AG04450 (cell line): Measurements from ENCODE around the gene HNRNPM. TPM values are rescaled to one million over a fixed set of nuclear protein-coding genes. Genes with fewer than 3 reads are reported as not detected.

Source experiments
- CTCF ChIA-PET: fragments of 300-600, 350-600 bp; formaldehyde crosslinking; extraction: SDS; loops from one replicate; lab custom pipeline; 2022; ENCODE audit warnings: antibody characterized with exemption, inconsistent platforms; lab: Charles Lee
- POLR2A ChIA-PET: fragments of 350-600 bp; formaldehyde crosslinking; extraction: SDS; loops from one replicate; lab custom pipeline; 2021; ENCODE audit warnings: antibody characterized with exemption, inconsistent platforms; lab: Yijun Ruan, JAX
- DNase-seq: peaks from one replicate; pipeline ENCODE4 v3.0.0-alpha.2; 2011; ENCODE audit warnings: low read depth, low spot score
- H3K27ac ChIP-seq: one replicate; pipeline ENCODE4 v1.5.1; 2012; ENCODE audit warnings: low read depth, low read length, control low read depth
- H3K27me3 ChIP-seq: one replicate; pipeline ENCODE4 v1.6.0; 2012; ENCODE audit warnings: low read length; ENCODE audit not compliant: control insufficient read depth, insufficient read depth
- H3K4me3 ChIP-seq: 2 replicates; pipeline ENCODE4 v1.5.1; 2011; ENCODE audit warnings: mild to moderate bottlenecking, low read depth, low read length, control low read depth
- H3K9me3 ChIP-seq: 2 replicates; pipeline ENCODE4 v1.5.1; 2012; ENCODE audit warnings: low read length; ENCODE audit not compliant: control insufficient read depth, insufficient read depth
- polyA plus RNA-seq: library from polyadenylated mRNA; depleted of rRNA; stranded (reverse); fragments of >200 nt; gene quantifications from 2 replicates; pipeline ENCODE4 v1.2.3, GENCODE V29; 2011
- TF ChIP-seq, protein P1 (sequence below): IDR thresholded peaks from 2 replicates; pipeline ENCODE4 v1.5.1; 2011; ENCODE audit warnings: low read depth, low read length, control low read depth, inconsistent platforms

HNRNPM gene
- polyA plus RNA-seq, 1 experiment, result 122 TPM

DNA sequence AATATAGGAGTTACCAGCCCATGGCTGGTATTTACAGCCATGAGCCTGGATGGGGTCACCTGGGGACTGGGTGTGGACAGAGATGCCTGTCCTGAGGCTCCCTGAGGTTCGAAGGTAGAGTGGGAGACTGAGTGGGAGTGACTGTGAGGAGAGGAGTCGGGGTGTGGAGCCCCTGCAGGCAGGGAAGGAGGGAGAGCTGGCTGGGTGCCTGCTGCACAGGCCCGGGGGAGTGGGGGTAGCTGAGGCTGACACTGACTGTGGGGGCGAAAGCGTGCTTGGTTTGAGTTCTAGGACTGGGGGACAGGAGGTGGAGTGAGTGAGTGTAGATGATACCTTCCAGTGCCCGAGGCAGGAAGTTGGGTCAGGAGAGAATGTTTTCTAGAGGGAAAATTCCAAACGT, 47.5 kb upstream of the HNRNPM start:
- TF ChIP-seq, protein P1, sequence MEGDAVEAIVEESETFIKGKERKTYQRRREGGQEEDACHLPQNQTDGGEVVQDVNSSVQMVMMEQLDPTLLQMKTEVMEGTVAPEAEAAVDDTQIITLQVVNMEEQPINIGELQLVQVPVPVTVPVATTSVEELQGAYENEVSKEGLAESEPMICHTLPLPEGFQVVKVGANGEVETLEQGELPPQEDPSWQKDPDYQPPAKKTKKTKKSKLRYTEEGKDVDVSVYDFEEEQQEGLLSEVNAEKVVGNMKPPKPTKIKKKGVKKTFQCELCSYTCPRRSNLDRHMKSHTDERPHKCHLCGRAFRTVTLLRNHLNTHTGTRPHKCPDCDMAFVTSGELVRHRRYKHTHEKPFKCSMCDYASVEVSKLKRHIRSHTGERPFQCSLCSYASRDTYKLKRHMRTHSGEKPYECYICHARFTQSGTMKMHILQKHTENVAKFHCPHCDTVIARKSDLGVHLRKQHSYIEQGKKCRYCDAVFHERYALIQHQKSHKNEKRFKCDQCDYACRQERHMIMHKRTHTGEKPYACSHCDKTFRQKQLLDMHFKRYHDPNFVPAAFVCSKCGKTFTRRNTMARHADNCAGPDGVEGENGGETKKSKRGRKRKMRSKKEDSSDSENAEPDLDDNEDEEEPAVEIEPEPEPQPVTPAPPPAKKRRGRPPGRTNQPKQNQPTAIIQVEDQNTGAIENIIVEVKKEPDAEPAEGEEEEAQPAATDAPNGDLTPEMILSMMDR, result no peak
- POLR2A ChIA-PET, result interaction anchor here (1.6 kb wide), 1 partner anchor 16 kb away, joined by 3 read pairs; the partner anchor contains the start of gene MARCHF2
- DNase-seq, result no peak
- CTCF ChIA-PET, result interaction anchor here (0.6 to 2.3 kb wide), 6 partner anchors 16 to 86 kb away, joined by 3 to 10 read pairs (median 5); partner anchors contain the start of gene MARCHF2
- Histone ChIP-seq H3K9me3 (no peaks in the 10 kb centered on the region; the same call in 1 of the 2 replicates), H3K27me3 (no peaks in the 10 kb centered on the region), H3K4me3 (no peak overlapping the region), H3K27ac (no peak overlapping the region)

DNA sequence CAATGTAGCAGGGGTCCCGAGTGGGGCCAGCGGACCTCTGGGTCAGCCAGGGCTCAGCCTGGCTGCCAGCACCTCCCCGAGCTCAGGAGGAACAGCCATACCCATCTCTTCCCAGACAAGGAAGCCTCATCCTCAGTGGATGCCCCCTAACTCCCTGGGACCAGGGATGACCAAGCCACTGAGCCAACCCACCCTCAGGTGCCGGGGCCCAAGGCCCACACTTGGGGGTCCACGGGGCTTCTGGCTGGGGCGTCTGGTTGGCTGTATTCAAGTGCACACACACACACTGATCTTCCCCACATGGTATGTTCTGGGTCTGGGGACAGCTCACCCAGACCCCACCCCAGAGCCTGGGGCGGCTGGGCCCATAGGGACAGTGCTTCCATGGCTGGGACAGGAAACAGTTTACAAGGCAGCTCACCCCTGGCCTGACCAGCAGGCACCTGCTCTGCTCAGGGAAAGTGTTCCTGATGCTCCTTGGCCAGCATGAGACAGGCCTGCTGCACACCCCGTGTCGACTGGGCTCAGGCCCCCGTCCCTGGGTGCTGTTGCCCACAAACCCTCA, 46.9 kb upstream of the HNRNPM start:
- DNase-seq, result no peak
- CTCF ChIA-PET, result interaction anchor here (0.6 to 2.3 kb wide), 6 partner anchors 15 to 86 kb away, joined by 3 to 10 read pairs (median 5); partner anchors contain the start of gene MARCHF2
- Histone ChIP-seq H3K27me3 (no peaks in the 10 kb centered on the region), H3K27ac (no peak overlapping the region), H3K9me3 (no peaks in the 10 kb centered on the region; the same call in 1 of the 2 replicates), H3K4me3 (no peak overlapping the region)
- POLR2A ChIA-PET, result interaction anchor here (0.6 to 1.6 kb wide), 3 partner anchors 15 to 94 kb away, joined by 3 read pairs; partner anchors contain the start of gene MARCHF2
- TF ChIP-seq, protein P1, result no peak

DNA sequence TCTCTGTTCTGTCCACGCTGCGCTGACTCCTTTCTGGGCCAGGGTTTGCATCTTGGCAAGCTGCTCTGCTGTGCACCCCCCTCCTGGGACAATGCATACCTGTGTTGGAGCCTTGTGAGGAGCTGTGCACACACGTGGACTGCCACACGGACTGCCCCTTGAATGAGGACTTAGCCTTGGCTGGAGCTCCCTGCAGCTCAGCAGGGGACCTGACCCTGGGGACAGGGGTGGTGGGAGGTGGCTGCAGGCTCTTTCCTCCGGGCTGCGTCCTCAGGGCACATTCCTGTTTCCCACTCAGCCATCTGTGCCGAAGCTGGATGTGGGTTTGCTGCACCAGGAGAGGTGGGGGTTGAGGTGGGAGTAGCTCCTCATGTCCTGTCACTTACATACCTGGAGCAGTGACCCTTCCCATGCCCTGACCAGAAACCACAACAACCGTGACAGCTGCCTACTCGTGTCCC, 46.4 kb upstream of the HNRNPM start:
- Histone ChIP-seq H3K9me3 (no peaks in the 10 kb centered on the region; the same call in 1 of the 2 replicates), H3K4me3 (no peak overlapping the region), H3K27ac (no peak overlapping the region), H3K27me3 (no peaks in the 10 kb centered on the region)
- TF ChIP-seq, protein P1, result no peak
- ChIA-PET POLR2A (interaction anchor here (0.6 to 1.6 kb wide), 5 partner anchors 15 to 116 kb away, joined by 3 to 6 read pairs (median 3); partner anchors contain the start of genes MARCHF2 and ZNF414), CTCF (interaction anchor here (0.8 to 2.3 kb wide), 2 partner anchors 15 to 44 kb away, joined by 3 to 10 read pairs; partner anchors contain the start of gene MARCHF2)
- DNase-seq, result no peak

DNA sequence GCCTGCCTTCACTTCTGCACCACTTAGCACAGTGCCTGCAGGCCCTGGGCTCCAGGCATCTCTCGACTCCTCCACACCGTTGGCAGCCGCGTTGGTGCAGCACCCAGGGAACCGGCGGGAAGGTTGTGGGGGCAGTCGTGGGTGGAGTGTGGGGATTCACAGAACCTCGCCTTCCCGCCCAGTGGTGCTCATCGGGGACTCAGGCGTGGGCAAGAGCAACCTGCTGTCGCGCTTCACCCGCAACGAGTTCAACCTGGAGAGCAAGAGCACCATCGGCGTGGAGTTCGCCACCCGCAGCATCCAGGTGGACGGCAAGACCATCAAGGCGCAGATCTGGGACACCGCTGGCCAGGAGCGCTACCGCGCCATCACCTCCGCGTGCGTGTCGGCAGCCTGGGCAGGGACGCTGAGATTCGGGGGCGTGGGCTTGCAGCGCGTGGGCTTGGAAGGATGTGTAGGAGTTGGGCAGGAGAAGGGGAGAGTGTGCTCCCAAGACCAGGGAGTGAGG, 45.0 kb upstream of the HNRNPM start:
- POLR2A ChIA-PET, result interaction anchor here (1.0 kb wide), 1 partner anchor 39 kb away, joined by 3 read pairs; no protein-coding TSS in a partner anchor

More for the DNA sequence above, 45.0 kb upstream of the HNRNPM start:
- TF ChIP-seq, protein P1, result no peak
- no peak overlapping the region for H3K27ac ChIP-seq
- no peaks in the 10 kb centered on the region for H3K27me3 ChIP-seq
- no peak for DNase-seq
- no peak overlapping the region for H3K4me3 ChIP-seq
- no peaks in the 10 kb centered on the region; the same call in 1 of the 2 replicates for H3K9me3 ChIP-seq
- CTCF ChIA-PET, result no interaction called here
